Measurements from ENCODE around the gene ZNF496.

The ZNF496 gene

DNA sequence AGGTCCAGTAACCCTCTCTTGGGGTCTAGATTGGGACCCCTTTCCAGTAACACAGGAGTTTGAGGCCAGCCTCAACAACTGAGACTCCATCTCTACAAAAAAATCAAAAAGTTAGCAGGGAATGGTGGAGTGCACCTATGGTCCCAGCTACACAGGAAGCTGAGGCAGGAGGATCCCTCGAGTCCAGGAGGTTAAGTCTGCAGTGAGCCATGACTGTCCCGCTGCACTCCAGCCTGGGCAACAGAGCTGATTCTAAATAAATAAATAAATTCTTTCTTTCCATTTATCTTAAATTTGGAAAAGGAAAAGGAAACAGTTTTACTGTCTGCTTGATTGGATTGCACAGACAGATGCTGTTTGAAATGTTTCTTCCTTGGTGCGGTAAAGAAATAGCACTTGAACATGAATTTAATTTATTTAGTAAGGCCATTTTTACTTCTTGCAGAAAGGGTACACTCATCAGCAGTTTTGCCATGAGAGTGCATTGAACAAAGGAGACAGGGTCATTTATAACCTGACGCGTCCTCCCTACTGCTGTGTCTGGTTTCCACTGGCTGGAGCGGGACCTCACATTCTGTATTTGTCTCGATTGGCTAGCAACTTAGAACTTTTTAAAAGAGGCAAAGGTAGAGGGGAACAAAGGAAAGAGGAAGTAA, 37.0 kb upstream of the ZNF496 start:
- TF ChIP-seq, protein P1, sequence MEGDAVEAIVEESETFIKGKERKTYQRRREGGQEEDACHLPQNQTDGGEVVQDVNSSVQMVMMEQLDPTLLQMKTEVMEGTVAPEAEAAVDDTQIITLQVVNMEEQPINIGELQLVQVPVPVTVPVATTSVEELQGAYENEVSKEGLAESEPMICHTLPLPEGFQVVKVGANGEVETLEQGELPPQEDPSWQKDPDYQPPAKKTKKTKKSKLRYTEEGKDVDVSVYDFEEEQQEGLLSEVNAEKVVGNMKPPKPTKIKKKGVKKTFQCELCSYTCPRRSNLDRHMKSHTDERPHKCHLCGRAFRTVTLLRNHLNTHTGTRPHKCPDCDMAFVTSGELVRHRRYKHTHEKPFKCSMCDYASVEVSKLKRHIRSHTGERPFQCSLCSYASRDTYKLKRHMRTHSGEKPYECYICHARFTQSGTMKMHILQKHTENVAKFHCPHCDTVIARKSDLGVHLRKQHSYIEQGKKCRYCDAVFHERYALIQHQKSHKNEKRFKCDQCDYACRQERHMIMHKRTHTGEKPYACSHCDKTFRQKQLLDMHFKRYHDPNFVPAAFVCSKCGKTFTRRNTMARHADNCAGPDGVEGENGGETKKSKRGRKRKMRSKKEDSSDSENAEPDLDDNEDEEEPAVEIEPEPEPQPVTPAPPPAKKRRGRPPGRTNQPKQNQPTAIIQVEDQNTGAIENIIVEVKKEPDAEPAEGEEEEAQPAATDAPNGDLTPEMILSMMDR (IDR thresholded peaks at IDR 0.05), result no peak

DNA sequence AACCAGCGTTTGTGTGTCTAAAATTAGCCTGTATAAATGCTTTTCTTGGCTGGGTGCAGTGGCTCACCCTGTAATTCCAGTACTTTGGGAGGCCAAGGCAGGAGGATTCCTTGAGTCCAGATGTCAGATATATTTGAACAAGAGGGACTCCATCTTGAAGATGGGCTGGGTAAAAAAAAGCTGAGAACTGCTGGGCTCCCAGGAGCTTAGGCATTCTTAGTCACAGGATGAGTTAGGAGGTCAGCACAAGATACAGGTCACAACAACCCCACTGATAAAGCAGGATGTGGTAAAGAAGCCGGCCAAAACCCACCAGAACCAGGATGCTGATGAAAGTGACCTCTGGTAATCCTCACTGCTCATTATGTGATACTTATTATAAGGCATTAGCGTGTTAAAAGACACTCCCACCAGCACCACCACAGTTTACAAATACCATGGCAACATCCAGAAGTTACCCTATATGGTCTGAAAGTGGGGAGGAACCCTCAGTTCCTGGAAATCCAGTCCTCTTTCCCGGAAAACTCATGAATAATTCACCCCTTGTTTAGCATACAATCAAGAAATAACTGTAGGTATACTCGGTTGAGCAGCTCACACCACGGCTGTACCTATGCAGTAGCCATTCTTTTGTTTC, 36.2 kb upstream of the ZNF496 start:
- TF ChIP-seq, protein P1 (IDR thresholded peaks at IDR 0.05), result no peak

DNA sequence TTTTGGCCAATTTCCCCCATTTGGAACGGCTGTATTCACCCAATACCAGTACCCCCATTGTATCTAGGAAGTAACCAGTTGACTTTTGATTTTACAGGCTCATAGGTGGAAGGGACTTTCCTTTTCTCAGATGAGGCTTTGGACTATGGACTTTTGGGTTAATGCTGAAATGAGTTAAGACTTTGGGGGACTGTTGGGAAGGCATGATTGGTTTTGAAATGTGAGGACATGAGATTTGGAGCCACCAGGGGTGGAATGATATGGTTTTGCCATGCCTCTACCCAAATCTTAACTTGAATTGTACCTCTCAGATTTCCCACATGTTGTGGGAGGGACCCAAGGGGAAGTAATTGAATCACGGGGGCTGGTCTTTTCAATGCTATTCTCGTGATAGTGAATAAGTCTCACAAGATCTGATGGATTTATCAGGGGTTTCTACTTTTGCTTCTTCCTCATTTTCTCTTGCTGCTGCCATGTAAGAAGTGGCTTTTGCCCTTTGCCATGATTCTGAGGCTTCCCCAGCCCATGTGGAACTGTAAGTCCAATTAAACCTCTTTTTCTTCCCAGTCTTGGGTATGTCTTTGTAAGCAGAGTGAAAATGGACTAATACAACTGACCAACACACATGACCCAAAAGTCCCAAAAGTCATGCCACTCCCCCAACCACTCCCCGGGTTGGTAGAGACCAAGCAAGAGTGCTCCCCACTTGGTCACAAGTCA, 35.4 kb upstream of the ZNF496 start:
- TF ChIP-seq, protein P1 (IDR thresholded peaks at IDR 0.05), result no peak

DNA sequence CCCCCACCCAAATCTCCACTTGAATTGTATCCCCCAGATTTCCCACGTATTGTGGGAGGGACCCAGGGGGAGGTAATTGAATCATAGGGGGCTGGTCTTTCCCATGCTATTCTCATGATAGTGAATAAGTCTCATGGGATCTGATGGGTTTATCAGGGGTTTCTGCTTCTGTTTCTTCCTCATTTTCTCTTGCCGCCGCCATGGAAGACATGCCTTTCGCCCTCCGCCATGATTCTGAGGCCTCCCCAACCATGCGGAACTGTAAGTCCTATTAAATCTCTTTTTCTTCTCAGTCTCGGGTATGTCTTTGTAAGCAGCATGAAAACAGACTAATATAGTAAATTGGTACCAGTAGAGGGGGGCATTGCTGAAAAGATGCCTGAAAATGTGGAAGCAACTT, 33.4 kb upstream of the ZNF496 start:
- TF ChIP-seq, protein P1 (IDR thresholded peaks at IDR 0.05), result no peak

DNA sequence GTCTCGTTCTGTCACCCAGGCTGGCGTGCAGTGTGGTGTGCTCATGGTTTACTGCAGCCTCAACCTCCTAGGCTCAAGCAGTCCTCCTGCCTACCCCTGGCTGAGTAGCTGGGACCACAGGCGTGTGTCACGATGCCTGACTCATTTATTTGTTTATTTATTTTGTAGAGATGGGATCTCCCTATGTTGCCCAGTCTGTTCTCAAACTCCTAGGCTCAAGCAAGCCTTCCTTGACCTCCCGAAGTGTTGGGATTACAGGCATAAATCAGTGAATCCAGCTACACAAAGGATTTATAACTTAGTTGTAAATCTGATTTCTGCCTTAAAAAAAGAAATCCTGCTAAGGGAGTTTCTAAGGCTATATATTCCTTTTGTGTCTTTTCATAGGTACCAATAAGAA, 30.5 kb upstream of the ZNF496 start:
- TF ChIP-seq, protein P1 (IDR thresholded peaks at IDR 0.05), result no peak

DNA sequence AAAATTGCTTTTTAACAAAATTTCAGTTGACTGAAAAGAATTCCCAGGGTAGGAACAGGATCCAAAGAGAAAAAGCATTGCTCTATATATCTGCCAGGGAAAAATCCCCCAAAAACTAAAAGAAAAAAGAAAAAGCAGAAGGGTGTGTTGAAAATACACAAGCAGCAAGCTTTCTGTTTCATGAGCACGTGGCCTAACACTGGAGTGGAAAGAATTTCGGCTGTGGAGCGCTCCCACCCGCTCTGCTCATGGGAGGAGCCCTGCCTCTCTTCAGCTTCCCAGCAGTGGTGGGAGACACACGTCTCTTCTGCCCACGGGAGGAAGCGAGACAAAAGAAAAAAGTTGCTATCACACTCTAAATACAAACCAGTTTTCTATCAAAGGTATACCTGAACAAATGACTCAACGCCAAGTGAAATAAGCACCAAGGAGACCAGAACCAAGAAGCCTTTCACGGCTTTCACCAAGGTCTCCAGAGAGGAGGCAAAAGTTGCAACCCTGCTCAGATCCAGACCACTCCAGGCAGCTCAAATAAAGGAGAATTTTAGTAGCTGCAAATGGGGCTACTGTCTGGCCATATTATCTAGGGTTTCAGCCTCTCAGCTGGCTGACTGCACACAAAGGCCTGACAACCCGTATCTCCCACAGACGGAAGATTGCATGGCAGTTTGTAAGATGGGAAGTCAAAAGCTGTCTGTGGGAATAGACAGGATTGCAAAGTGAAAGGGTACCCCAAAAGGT, 29.5 kb upstream of the ZNF496 start:
- TF ChIP-seq, protein P1 (IDR thresholded peaks at IDR 0.05), result no peak

DNA sequence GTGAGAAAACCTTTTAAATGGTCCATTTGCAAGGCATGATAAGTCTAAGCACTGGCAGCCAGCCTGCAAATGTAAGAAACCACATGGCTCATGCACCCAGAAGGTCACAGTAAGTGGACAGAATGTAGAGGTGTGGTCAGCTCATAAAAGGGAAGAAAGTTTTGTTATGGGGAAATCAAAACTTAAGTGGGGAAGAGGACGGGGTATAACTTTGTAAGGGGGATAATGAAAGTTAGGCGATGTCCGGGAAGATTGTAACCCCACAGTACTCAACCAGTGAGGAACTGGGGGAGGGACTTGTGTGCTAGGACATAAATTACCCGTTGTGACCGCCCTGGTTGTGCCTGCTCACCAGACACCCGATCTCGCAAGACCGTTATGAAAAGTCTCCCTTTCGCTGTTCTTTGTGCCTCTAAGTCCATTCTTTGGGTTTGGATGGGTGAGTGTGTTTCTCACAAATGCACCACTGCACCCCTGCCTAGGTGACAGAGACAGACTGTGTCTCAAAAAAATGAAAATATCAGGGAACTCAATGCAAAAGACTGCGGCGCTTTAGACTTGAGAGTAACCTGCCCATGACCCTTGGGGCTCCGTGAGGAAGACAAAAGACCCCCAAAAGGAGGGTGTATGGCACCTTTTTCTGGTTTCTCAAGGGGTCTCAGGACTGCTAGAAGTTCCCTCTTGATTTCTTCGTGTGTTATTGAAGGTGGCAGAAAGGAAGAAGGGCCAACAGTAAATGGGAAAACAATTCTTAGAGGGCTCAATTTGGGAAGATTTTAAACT, 28.6 kb upstream of the ZNF496 start:
- TF ChIP-seq, protein P1 (IDR thresholded peaks at IDR 0.05), result no peak

Measured in LNCAP (cell line).